Hematopoietic multipotent progenitor cell treated with erythropoietin and hydrocortisone succinate and interleukin-3 and kit ligand, for 15 days (in vitro differentiated cells): ENCODE results near the gene NUTM2A.
"Not testable (repeated sequence)": the region's sequence is repeated elsewhere in the genome, so short reads cannot be mapped to it uniquely, and the experiment has no call there.

Experiments used
- DNase-seq: peaks from one replicate; pipeline ENCODE4 v3.0.0-alpha.2; 2015; ENCODE audit warnings: low spot score

The NUTM2A gene

GRCh38 chr10:87225148-87225547 is at the start of gene NUTM2A:
Gene NUTM2A (plus strand): TSS chr10:87225448. CDS start chr10:87225831, 383 bp downstream.
- DNase-seq: not testable (repeated sequence)

GRCh38 chr10:87177587-87177986 is 47.7 kb upstream of the NUTM2A start:
- DNase-seq: not testable (repeated sequence)

GRCh38 chr10:87184421-87184820 is 40.8 kb upstream of the NUTM2A start:
- not testable (repeated sequence) for DNase-seq

GRCh38 chr10:87186016-87186415 is 39.2 kb upstream of the NUTM2A start:
- DNase-seq: not testable (repeated sequence)

GRCh38 chr10:87187573-87187972 is 37.7 kb upstream of the NUTM2A start:
- DNase-seq: not testable (repeated sequence)

- DNase-seq: not testable (repeated sequence)
Measured at GRCh38 chr10:87191841-87192240, 33.4 kb upstream of the NUTM2A start.

- DNase-seq: peak; percentile 5
Measured at GRCh38 chr10:87200924-87201323, 24.3 kb upstream of the NUTM2A start.

- not testable (repeated sequence) for DNase-seq
Measured at GRCh38 chr10:87204801-87205200, 20.4 kb upstream of the NUTM2A start.

GRCh38 chr10:87206922-87207321 is 18.3 kb upstream of the NUTM2A start:
- not testable (repeated sequence) for DNase-seq

- not testable (repeated sequence) for DNase-seq
Measured at GRCh38 chr10:87210309-87210708, 14.9 kb upstream of the NUTM2A start.

GRCh38 chr10:87211848-87212247 is 13.4 kb upstream of the NUTM2A start:
- DNase-seq: not testable (repeated sequence)

GRCh38 chr10:87213150-87213765 is 12.0 kb upstream of the NUTM2A start:
- DNase-seq: not testable (repeated sequence)

- DNase-seq: not testable (repeated sequence)
Measured at GRCh38 chr10:87213806-87214205, 11.4 kb upstream of the NUTM2A start.

- not testable (repeated sequence) for DNase-seq
Measured at GRCh38 chr10:87216120-87216519, 9.1 kb upstream of the NUTM2A start.

GRCh38 chr10:87219370-87219769 is 5.9 kb upstream of the NUTM2A start:
- not testable (repeated sequence) for DNase-seq

GRCh38 chr10:87222789-87223188 is 2.5 kb upstream of the NUTM2A start:
- not testable (repeated sequence) for DNase-seq

GRCh38 chr10:87228247-87228646 is 3.0 kb downstream of the NUTM2A start:
- not testable (repeated sequence) for DNase-seq

- not testable (repeated sequence) for DNase-seq
Measured at GRCh38 chr10:87229211-87229610, 4.0 kb downstream of the NUTM2A start.

GRCh38 chr10:87234854-87235253 is 9.6 kb downstream of the NUTM2A start:
- DNase-seq: not testable (repeated sequence)

- DNase-seq: not testable (repeated sequence)
Measured at GRCh38 chr10:87237244-87237643, 12.0 kb downstream of the NUTM2A start.

GRCh38 chr10:87239346-87239808 is 14.1 kb downstream of the NUTM2A start:
- DNase-seq: not testable (repeated sequence)

- not testable (repeated sequence) for DNase-seq
Measured at GRCh38 chr10:87242192-87242591, 16.9 kb downstream of the NUTM2A start.

GRCh38 chr10:87247335-87247734 is 22.1 kb downstream of the NUTM2A start:
- DNase-seq: not testable (repeated sequence)
